OCI-LY3 (cell line): Measurements from ENCODE around the gene MYO15A.
A peak's percentile ranks its signal among the peaks of the same experiment; 100 is the strongest.
"Not testable (repeated sequence)": the region's sequence is repeated elsewhere in the genome, so short reads cannot be mapped to it uniquely, and the experiment has no call there.

Source experiments
- H2AFZ ChIP-seq: fragments of 200-600, 300-600 bp; shearing (Covaris generic); 2 replicates; pipeline ENCODE4 v1.6.0; 2014; ENCODE audit warnings: antibody characterized with exemption, low read depth, low read length
- H3K27ac ChIP-seq: fragments of 200-600, 300-600 bp; sonication (generic); 2 replicates; pipeline ENCODE4 v1.5.1; 2014; ENCODE audit warnings: mild to moderate bottlenecking, low read length, moderate library complexity, mixed read lengths
- H3K27me3 ChIP-seq: fragments of 200-600, 300-600 bp; sonication (generic); 2 replicates; pipeline ENCODE4 v1.6.1; 2014; ENCODE audit warnings: low read depth, low read length, mixed read lengths
- H3K36me3 ChIP-seq: fragments of 200-600, 300-600 bp; sonication (generic); replicated peaks from 2 replicates; pipeline ENCODE3; 2014; ENCODE audit warnings: low read depth, low read length, mixed read lengths
- H3K4me1 ChIP-seq: fragments of 300-600, 200-600 bp; sonication (generic); 2 replicates; pipeline ENCODE4 v1.6.1; 2014; ENCODE audit warnings: low read length, mixed read lengths
- H3K4me2 ChIP-seq: fragments of 200-600, 300-600 bp; sonication (generic); 2 replicates; pipeline ENCODE4 v1.6.1; 2014; ENCODE audit warnings: low read length, mixed read lengths
- H3K4me3 ChIP-seq: fragments of 300-600, 200-600 bp; sonication (generic); 2 replicates; pipeline ENCODE4 v1.5.1; 2014; ENCODE audit warnings: antibody characterized with exemption, mild to moderate bottlenecking, low read length, moderate library complexity
- H3K79me2 ChIP-seq: fragments of 300-600, 200-600 bp; shearing (Covaris generic); 2 replicates; pipeline ENCODE4 v1.6.1; 2014; ENCODE audit warnings: mild to moderate bottlenecking, low read length, mixed read lengths
- H3K9ac ChIP-seq: fragments of 300-600, 200-600 bp; shearing (Covaris generic); 2 replicates; pipeline ENCODE4 v1.6.0; 2014; ENCODE audit warnings: mild to moderate bottlenecking, low read length, moderate library complexity
- H3K9me3 ChIP-seq: fragments of 200-600, 300-600 bp; shearing (Covaris generic); 2 replicates; pipeline ENCODE4 v1.6.1; 2014; ENCODE audit warnings: low read length, mixed read lengths; ENCODE audit not compliant: insufficient read depth
- H4K20me1 ChIP-seq: fragments of 200-600, 300-600 bp; sonication (generic); 2 replicates; pipeline ENCODE4 v1.6.1; 2016; ENCODE audit warnings: low read length, mixed read lengths; ENCODE audit not compliant: insufficient read depth
- CTCF ChIP-seq: fragments of 200-600, 300-600 bp; sonication (generic); IDR thresholded peaks from 2 replicates; pipeline ENCODE4 v1.5.1; 2014; ENCODE audit warnings: antibody characterized with exemption, low read length, low read depth
- EZH2phosphoT487 ChIP-seq: fragments of 200-600 bp; shearing (Covaris generic); IDR thresholded peaks from 2 replicates; pipeline ENCODE4 v1.6.1; 2018; ENCODE audit warnings: antibody characterized with exemption, mixed run types, low read depth

The MYO15A gene

GRCh38 chr17:18208092-18208491, 99.5 kb downstream of the MYO15A start:
- Histone ChIP-seq H3K4me3 (no peak overlapping the region), H3K36me3 (no peaks in the 10 kb centered on the region), H3K4me1 (no peaks in the 10 kb centered on the region), H3K4me2 (no peak overlapping the region), H3K27me3 (no peaks in the 10 kb centered on the region), H3K9me3 (no peaks in the 10 kb centered on the region), H3K9ac (no peak overlapping the region), H3K79me2 (no peaks in the 10 kb centered on the region), H4K20me1 (no peaks in the 10 kb centered on the region), H2AFZ (no peak overlapping the region), H3K27ac (no peak overlapping the region)
- TF ChIP-seq EZH2phosphoT487: no peak
- no peak for TF ChIP-seq CTCF

- Histone ChIP-seq H2AFZ (no peak overlapping the region), H3K27ac (no peak overlapping the region), H3K4me2 (no peak overlapping the region), H3K9me3 (no peaks in the 10 kb centered on the region), H3K79me2 (no peaks in the 10 kb centered on the region), H3K4me1 (no peaks in the 10 kb centered on the region), H3K9ac (no peak overlapping the region), H4K20me1 (no peaks in the 10 kb centered on the region), H3K27me3 (no peaks in the 10 kb centered on the region), H3K4me3 (no peak overlapping the region), H3K36me3 (no peaks in the 10 kb centered on the region)
- no peak for TF ChIP-seq EZH2phosphoT487
- no peak for TF ChIP-seq CTCF
Observed at GRCh38 chr17:18213666-18214270, 105.2 kb downstream of the MYO15A start.

DNA sequence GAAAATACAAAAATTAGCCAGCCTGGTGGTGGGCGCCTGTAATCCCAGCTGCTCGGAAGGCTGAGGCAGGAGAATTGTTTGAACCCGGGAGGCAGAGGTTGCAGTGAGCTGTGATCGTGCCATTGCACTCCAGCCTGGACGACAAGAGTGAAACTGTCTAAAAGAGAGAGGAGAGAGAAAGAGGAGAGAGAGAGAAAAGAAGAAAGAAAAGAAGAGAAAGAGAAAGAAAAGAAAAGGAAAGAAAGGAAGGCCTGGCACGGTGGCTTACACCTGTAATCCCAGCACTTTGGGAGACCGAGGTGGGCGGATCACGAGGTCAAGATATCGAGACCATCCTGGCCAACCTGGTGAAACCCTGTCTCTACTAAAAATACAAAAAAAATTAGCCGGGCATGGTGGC, 108.3 kb downstream of the MYO15A start:
- not testable (repeated sequence) for H3K4me2 ChIP-seq, H3K27ac ChIP-seq, H3K4me3 ChIP-seq, H2AFZ ChIP-seq, H4K20me1 ChIP-seq, H3K79me2 ChIP-seq, H3K9me3 ChIP-seq, H3K27me3 ChIP-seq, H3K9ac ChIP-seq, H3K36me3 ChIP-seq, H3K4me1 ChIP-seq

DNA sequence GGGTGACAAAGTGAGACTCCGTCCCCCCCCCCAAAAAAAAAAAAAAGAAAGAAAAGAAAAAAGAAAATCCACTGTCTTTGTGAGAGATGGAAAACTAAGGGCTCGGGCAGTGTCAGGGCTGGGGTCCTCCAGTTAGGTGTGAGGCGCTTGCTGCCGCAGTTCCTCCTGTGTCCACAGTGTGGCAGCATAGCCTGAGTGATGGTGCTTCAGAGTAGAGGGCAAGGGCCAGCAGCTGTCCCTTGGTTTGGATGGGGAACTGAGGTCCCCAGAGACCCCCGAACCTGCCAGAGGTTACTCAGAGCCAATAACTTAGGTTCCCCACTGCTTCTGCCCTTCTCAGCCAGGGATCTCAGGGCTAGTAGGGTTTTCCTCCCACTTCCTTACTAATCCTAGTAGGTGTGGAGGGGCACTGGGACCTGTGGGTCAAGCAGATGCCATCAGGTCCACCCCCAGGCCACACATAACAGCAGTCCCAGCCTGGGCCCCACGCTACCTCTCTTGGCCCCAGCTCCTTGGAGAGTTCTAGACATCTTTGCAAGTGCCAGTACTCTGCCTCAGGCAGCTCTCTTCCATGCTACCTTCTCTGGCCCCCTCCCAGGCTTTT, 109.0 kb downstream of the MYO15A start:
- H3K27me3 ChIP-seq: no peaks in the 10 kb centered on the region
- H3K4me1 ChIP-seq: peaks cover 6% of the 10 kb centered on the region
- H3K9ac ChIP-seq: no peak overlapping the region
- no peak overlapping the region for H3K27ac ChIP-seq
- no peak overlapping the region for H3K4me2 ChIP-seq
- peak; percentile 50 for TF ChIP-seq CTCF
- no peak for TF ChIP-seq EZH2phosphoT487
- H4K20me1 ChIP-seq: no peaks in the 10 kb centered on the region
- H3K9me3 ChIP-seq: no peaks in the 10 kb centered on the region
- no peak overlapping the region for H3K4me3 ChIP-seq
- H3K36me3 ChIP-seq: no peaks in the 10 kb centered on the region
- no peaks in the 10 kb centered on the region for H3K79me2 ChIP-seq
- no peak overlapping the region for H2AFZ ChIP-seq
